K562 (cell line): ENCODE results near the gene PRSS27. TPM values are rescaled to one million over a fixed set of nuclear protein-coding genes. Genes with fewer than 3 reads are reported as not detected.
"Not testable (repeated sequence)": the region's sequence is repeated elsewhere in the genome, so short reads cannot be mapped to it uniquely, and the experiment has no call there.

ENCODE experiments used
- ATAC-seq: fragments of 200-7000 bp; cut with Tn5 transposase; 3 replicates; pipeline ENCODE4 v1.9.1; 2020; ENCODE audit warnings: moderate library complexity
- BruUV-seq: library from RNA; stranded (reverse); fragments of 400-500 nt; replicated peaks from 2 replicates; lab custom pipeline; 2021; lab: Mats Ljungman, UMichigan
- CTCF ChIA-PET: fragments of 300-600 bp; formaldehyde crosslinking; extraction: SDS; loops from one replicate; lab custom pipeline; 2021; ENCODE audit warnings: low intra/inter-chr PET ratio; lab: Yijun Ruan, JAX
- POLR2A ChIA-PET: fragments of 300-600, 350-650 bp; sonication (Branson Sonifier 250); formaldehyde crosslinking; extraction: SDS; loops from one replicate; lab custom pipeline; 2021; ENCODE audit warnings: antibody characterized with exemption, inconsistent platforms; lab: Yijun Ruan, JAX
- DNase-seq, 4 experiments: peaks; one replicate each; pipeline versions ENCODE4 v3.0.0 to v3.0.0-alpha.2; 2011 to 2018; ENCODE audit warnings: low spot score in 3 of 4, mixed read lengths in 3 of 4; ENCODE audit errors: extremely low read depth in 1 of 4
- FAIRE-seq: peaks from 2 replicates; lab custom pipeline; 2011; peaks lifted over from hg19 to GRCh38; lab: Jason Lieb, UNC
- H2AFZ ChIP-seq: 2 replicates; pipeline ENCODE4 v1.6.0; 2011; ENCODE audit warnings: low read depth, low read length, control low read depth, inconsistent platforms
- H3K27ac ChIP-seq: fragments of 200-600 bp; 3 replicates; pipeline ENCODE4 v1.8.0; 2011; ENCODE audit warnings: low read depth, mild to moderate bottlenecking, control low read depth, inconsistent platforms, low read length, moderate library complexity, mixed read lengths; ENCODE audit errors: extremely low read depth
- H3K27me3 ChIP-seq, 2 experiments: fragments of 300-600 bp in 1 of 2; 2 replicates in 1 of 2; 3 replicates in 1 of 2; pipeline versions ENCODE4 v1.6.0 to v1.8.0; 2011; ENCODE audit warnings: inconsistent platforms in 2 of 2, low read length in 2 of 2, mild to moderate bottlenecking in 1 of 2, mixed read lengths in 1 of 2, moderate library complexity in 1 of 2; ENCODE audit not compliant: control insufficient read depth in 2 of 2, insufficient read depth in 2 of 2
- H3K36me3 ChIP-seq: fragments of 300-600 bp; 3 replicates; pipeline ENCODE4 v1.8.0; 2011; ENCODE audit warnings: mild to moderate bottlenecking, low read length, inconsistent platforms; ENCODE audit not compliant: control insufficient read depth, insufficient read depth
- H3K4me1 ChIP-seq, 2 experiments: fragments of 200-600 bp in 1 of 2; replicated peaks in 1 of 2; 2 replicates in 1 of 2; 3 replicates in 1 of 2; pipeline versions ENCODE4 v1.5.1 to v1.8.0; 2011; ENCODE audit warnings: inconsistent platforms in 2 of 2, low read length in 2 of 2, mild to moderate bottlenecking in 1 of 2, mixed read lengths in 1 of 2, moderate library complexity in 1 of 2; ENCODE audit not compliant: control insufficient read depth in 2 of 2, insufficient read depth in 2 of 2
- H3K4me2 ChIP-seq: 2 replicates; pipeline ENCODE4 v1.6.1; 2011; ENCODE audit warnings: low read length, control low read depth, inconsistent platforms, mixed read lengths; ENCODE audit not compliant: insufficient read depth
- H3K4me3 ChIP-seq: fragments of 200-600 bp; sonication (generic), shearing (Covaris generic); 2 replicates; pipeline ENCODE4 v1.5.1; 2016; ENCODE audit warnings: control low read depth, inconsistent platforms
- H3K79me2 ChIP-seq: fragments of 200-600 bp; 3 replicates; pipeline ENCODE4 v1.8.0; 2011; ENCODE audit warnings: low read length, inconsistent platforms; ENCODE audit not compliant: control insufficient read depth, insufficient read depth
- H3K9ac ChIP-seq, 2 experiments: 2 replicates each; pipeline versions ENCODE4 v1.6.0 to v1.6.1; 2011; ENCODE audit warnings: low read depth in 2 of 2, low read length in 2 of 2, control low read depth in 1 of 2, inconsistent platforms in 1 of 2, mild to moderate bottlenecking in 1 of 2, mixed read lengths in 1 of 2; ENCODE audit not compliant: insufficient read depth in 1 of 2
- H3K9me1 ChIP-seq: one replicate; pipeline ENCODE4 v1.6.0; 2011; ENCODE audit warnings: inconsistent platforms, mild to moderate bottlenecking, low read length, moderate library complexity; ENCODE audit not compliant: control insufficient read depth, insufficient read depth
- H3K9me3 ChIP-seq: replicated peaks from 2 replicates; pipeline ENCODE4 v1.5.1; 2011; ENCODE audit warnings: low read depth, low read length, inconsistent platforms; ENCODE audit not compliant: control insufficient read depth, insufficient read depth
- H4K20me1 ChIP-seq: replicated peaks from 2 replicates; pipeline ENCODE4 v1.6.1; 2011; ENCODE audit warnings: low read length, inconsistent platforms, mixed read lengths; ENCODE audit not compliant: control insufficient read depth, insufficient read depth
- CEBPB ChIP-seq: fragments of 450-650 bp; IDR thresholded peaks from 2 replicates; pipeline ENCODE4 v1.6.1; 2016; ENCODE audit warnings: missing genetic modification characterization, missing compliant biosample characterization
- FOSL1 ChIP-seq: fragments of 200-800 bp; sonication (Bioruptor generic); conservative IDR thresholded peaks from 2 replicates; pipeline ENCODE4 v1.6.1; 2016; ENCODE audit warnings: missing genetic modification characterization, missing compliant biosample characterization
- FOXK1 ChIP-seq: sonication (generic); formaldehyde crosslinking; IDR thresholded peaks from 2 replicates; pipeline ENCODE4 v1.8.0; 2022; ENCODE audit warnings: missing genetic modification reagents, mild to moderate bottlenecking, borderline replicate concordance
- IRF9 ChIP-seq: fragments of 450-650 bp; IDR thresholded peaks from 2 replicates; pipeline ENCODE4 v1.6.1; 2016; ENCODE audit warnings: missing biosample characterization, missing genetic modification characterization
- SETDB1 ChIP-seq: IDR thresholded peaks from one replicate; pipeline ENCODE4 v1.6.1; 2012; ENCODE audit warnings: low read length, control low read depth, inconsistent platforms
- ZBTB49 ChIP-seq: sonication (generic); formaldehyde crosslinking; IDR thresholded peaks from 2 replicates; pipeline ENCODE4 v1.8.0; 2022; ENCODE audit warnings: missing genetic modification reagents, mild to moderate bottlenecking, borderline replicate concordance
- WGBS: fragments of 100-300 bp; shearing (Covaris generic); methylation state at CpG from one replicate; pipeline ENCODE4 v1.1.6; 2016; ENCODE audit warnings: low coverage, mixed read lengths; ENCODE audit not compliant: insufficient coverage; ENCODE audit errors: missing lambda C conversion rate; 5-methylcytosine and 5-hydroxymethylcytosine counted together
- in situ Hi-C: fragments of 300-500 bp; cut with MboI; formaldehyde crosslinking; loops from 4 replicates; pipeline ENCODE4 v1.15.0; 2018; ENCODE audit warnings: inconsistent platforms, mixed read lengths
- intact Hi-C: fragments of 100-400 bp; cut with micrococcal nuclease; formaldehyde crosslinking; loops from 2 replicates; pipeline ENCODE4 v1.14.2; 2022
- polyA plus RNA-seq, 8 experiments: library from polyadenylated mRNA; depleted of rRNA in 4 of 8; stranded (reverse) in 5 of 8; unstranded in 3 of 8; fragments of >200 nt; fragmentation: Nextera tagmentation in 2 of 8; fragmentation: Illumina TruSeq in 1 of 8; extraction: Ambion mirVana in 2 of 8; extraction: Trizol in 1 of 8; gene quantifications; 2 replicates each; pipeline versions ENCODE4 v1.2.1 to v1.2.3, GENCODE V29; 2011 to 2014; ENCODE audit warnings: inconsistent platforms in 1 of 8, missing spikeins in 1 of 8
- total RNA-seq, 7 experiments: library from RNA; depleted of rRNA in 6 of 7; stranded (reverse); fragments of >200 nt in 6 of 7; fragmentation: Illumina TruSeq in 2 of 7; extraction: Trizol in 2 of 7; gene quantifications; 2 replicates each; pipeline versions ENCODE4 v1.2.1 to v1.2.3, GENCODE V29; 2011 to 2021; ENCODE audit warnings: low replicate concordance in 1 of 7

Gene PRSS27
- total and polyA plus RNA-seq, 9 of the 15 experiments (the other 6 are each of a cell fraction or from before 2014, with no cell fraction given), result 0.09 to 0.20 (median 0.17) TPM; not detected in 5

GRCh38 chr16:2724088-2724676 is 4.2 kb upstream of the PRSS27 start (continued):
- no peak for TF ChIP-seq SETDB1
- TF ChIP-seq, all 486 proteins: peak for 3

- WGBS, result 36% methylated on average over 10 of the region's 14 CpGs
- CTCF ChIA-PET, in situ Hi-C loops, FAIRE-seq, H3K9me1 ChIP-seq, H3K36me3 ChIP-seq, H3K79me2 ChIP-seq, H3K9me3 ChIP-seq, intact Hi-C loops, H4K20me1 ChIP-seq, DNase-seq, H3K27me3 ChIP-seq: not testable (repeated sequence)
- TSS peak; percentile 37 for BruUV-seq
- peaks cover 2 to 46% of the 10 kb centered on the region in 2 experiments; a peak in 3 of 5 replicates for H3K4me1 ChIP-seq
- POLR2A ChIA-PET, result interaction anchor here (0.6 kb wide), 1 partner anchor 129 kb away, joined by 3 read pairs; no protein-coding TSS in a partner anchor
- peak overlapping the region; percentile 51 for H3K4me3 ChIP-seq
- peak; percentile 44; the same call in 1 of the 2 replicates for TF ChIP-seq FOXK1 (CRISPR knock-in tag)
- 0 out of 2 replicates have a peak, but pooled peaks have one; percentile 3 for TF ChIP-seq FOSL1
- TF ChIP-seq ZBTB49 (CRISPR knock-in tag), result 0 out of 2 replicates have a peak, but pooled peaks have one; percentile 81
- 0 out of 2 replicates have a peak, but pooled peaks have one; percentile 18 for TF ChIP-seq IRF9
- TF ChIP-seq CEBPB (tag), result peak; percentile 51; the same call in 1 of the 2 replicates
- peak overlapping the region; percentile 55 to 92; a peak in 3 of 4 replicates for H3K9ac ChIP-seq
- ATAC-seq, result peak; percentile 2; the same call in 1 of the 3 replicates
- H2AFZ ChIP-seq, result peak overlapping the region; percentile 73
- H3K4me2 ChIP-seq, result peak overlapping the region; percentile 59
- H3K27ac ChIP-seq, result peak overlapping the region; percentile 44
Measured at GRCh38 chr16:2721634-2722173, 1.7 kb upstream of the PRSS27 start.
